HG03064 (cell line): ENCODE measurements around the gene ABI3.

Experiments
- ATAC-seq: cut with Tn5 transposase; IDR thresholded peaks from one replicate; pipeline ENCODE4 v1.9.1; 2021; ENCODE audit warnings: low read depth; ENCODE audit not compliant: unreplicated experiment

ABI3 gene

GRCh38 chr17:49224198-49224996 lies 13.9 kb downstream of the ABI3 start:
- ATAC-seq = no peak

- no peak for ATAC-seq
These were observed 14.5 kb downstream of the ABI3 start for GRCh38 chr17:49224997-49225337.

GRCh38 chr17:49225554-49226236 lies 15.2 kb downstream of the ABI3 start:
- ATAC-seq = no peak

- no peak for ATAC-seq
These were observed 16.4 kb downstream of the ABI3 start for GRCh38 chr17:49226771-49227435.

- ATAC-seq = no peak
These were observed 17.1 kb downstream of the ABI3 start for GRCh38 chr17:49227436-49228261.

- ATAC-seq = no peak
These were observed 18.7 kb downstream of the ABI3 start for GRCh38 chr17:49229076-49229804.

GRCh38 chr17:49229805-49230600 lies 19.5 kb downstream of the ABI3 start:
- peak; percentile 13 for ATAC-seq

GRCh38 chr17:49230636-49231562 lies 20.4 kb downstream of the ABI3 start, which contains the start of gene PHOSPHO1:
Gene PHOSPHO1, minus strand, starts transcription at chr17:49230787. Its CDS starts 4,096 bp downstream, at chr17:49226691.
- peak; percentile 73 for ATAC-seq

- no peak for ATAC-seq
These were observed 21.0 kb downstream of the ABI3 start for GRCh38 chr17:49231563-49231894.

- no peak for ATAC-seq
These were observed 24.1 kb downstream of the ABI3 start for GRCh38 chr17:49234509-49235080.

- no peak for ATAC-seq
These were observed 25.4 kb downstream of the ABI3 start for GRCh38 chr17:49235896-49236295.

- ATAC-seq = no peak
These were observed 29.5 kb downstream of the ABI3 start for GRCh38 chr17:49239963-49240362.

GRCh38 chr17:49240619-49241018 lies 30.1 kb downstream of the ABI3 start:
- ATAC-seq = no peak

GRCh38 chr17:49241040-49241439 lies 30.5 kb downstream of the ABI3 start:
- ATAC-seq = no peak

- ATAC-seq = no peak
These were observed 31.3 kb downstream of the ABI3 start for GRCh38 chr17:49241692-49242397.

GRCh38 chr17:49242813-49243212 lies 32.3 kb downstream of the ABI3 start:
- no peak for ATAC-seq

GRCh38 chr17:49244839-49245238 lies 34.3 kb downstream of the ABI3 start:
- no peak for ATAC-seq
